COR-L47 (cell line): ENCODE data around the gene PLA2G12B.
"Not testable (repeated sequence)": the region's sequence is repeated elsewhere in the genome, so short reads cannot be mapped to it uniquely, and the experiment has no call there.

Experiments used
- DNase-seq: peaks from one replicate; lab custom pipeline; 2025; lab: John Stamatoyannopoulos, UW

PLA2G12B gene, protein sequence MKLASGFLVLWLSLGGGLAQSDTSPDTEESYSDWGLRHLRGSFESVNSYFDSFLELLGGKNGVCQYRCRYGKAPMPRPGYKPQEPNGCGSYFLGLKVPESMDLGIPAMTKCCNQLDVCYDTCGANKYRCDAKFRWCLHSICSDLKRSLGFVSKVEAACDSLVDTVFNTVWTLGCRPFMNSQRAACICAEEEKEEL

GRCh38 chr10:72954596-72955554 is at the start of gene PLA2G12B:
Gene PLA2G12B, minus strand, starts transcription at chr10:72954806. Its CDS starts 121 bp downstream, at chr10:72954685.
- DNase-seq, result no peak

- no peak for DNase-seq
Observed at GRCh38 chr10:73003822-73004221, 49.2 kb upstream of the PLA2G12B start.

GRCh38 chr10:73000973-73001372 is 46.4 kb upstream of the PLA2G12B start:
- no peak for DNase-seq

DNA sequence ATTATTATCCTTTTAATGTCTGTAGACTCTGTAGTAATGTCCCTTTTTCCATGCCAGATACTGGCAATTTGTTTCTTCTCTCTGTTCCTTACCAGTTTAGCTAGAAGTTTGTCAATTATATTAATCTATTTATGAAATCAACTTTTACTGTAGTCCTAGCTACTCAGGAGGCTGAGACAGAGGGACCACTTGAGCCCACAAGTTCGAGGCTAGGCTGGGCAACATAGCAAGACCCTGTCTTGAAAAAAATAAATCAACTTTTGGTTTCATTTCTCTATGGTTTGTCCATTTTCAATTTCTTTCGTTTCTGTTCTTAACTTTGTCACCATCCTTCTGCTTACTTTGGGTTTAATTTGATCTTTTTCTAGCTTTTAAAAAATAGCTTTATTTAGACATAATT is 42.5 kb upstream of the PLA2G12B start:
- DNase-seq, result no peak

DNA sequence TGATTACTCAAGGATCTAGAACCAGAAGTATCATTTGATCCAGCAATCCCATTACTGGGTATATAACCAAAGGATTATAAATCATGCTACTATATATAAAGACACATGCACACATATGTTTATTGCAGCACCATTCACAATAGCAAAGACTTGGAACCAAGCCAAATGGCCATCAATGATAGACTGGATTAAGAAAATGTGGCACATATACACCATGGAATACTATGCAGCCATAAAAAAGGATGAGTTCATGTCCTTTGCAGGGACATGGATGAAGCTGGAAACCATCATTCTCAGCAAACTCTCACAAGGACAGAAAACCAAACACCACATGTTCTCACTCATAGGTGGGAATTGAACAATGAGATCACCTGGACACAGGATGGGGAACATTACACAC is 40.9 kb upstream of the PLA2G12B start:
- DNase-seq, result not testable (repeated sequence)

DNA sequence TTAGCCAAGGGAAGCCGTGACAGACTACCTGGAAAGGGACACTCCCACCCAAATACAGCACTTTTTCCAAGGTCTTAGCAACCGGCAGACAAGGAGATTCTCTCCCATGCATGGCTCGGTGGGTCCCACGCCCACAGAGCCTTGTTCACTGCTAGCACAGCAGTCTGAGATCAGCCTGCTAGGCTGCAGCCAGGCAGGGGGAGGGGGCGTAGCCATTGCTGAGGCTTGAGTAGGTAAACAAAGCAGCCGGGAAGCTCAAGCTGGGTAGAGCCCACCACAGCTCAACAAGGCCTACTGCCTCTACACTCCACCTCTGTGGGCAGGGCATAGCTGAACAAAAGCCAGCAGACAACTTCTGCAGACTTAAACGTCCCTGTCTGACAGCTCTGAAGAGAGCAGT is 35.2 kb upstream of the PLA2G12B start:
- DNase-seq, result not testable (repeated sequence)

DNA sequence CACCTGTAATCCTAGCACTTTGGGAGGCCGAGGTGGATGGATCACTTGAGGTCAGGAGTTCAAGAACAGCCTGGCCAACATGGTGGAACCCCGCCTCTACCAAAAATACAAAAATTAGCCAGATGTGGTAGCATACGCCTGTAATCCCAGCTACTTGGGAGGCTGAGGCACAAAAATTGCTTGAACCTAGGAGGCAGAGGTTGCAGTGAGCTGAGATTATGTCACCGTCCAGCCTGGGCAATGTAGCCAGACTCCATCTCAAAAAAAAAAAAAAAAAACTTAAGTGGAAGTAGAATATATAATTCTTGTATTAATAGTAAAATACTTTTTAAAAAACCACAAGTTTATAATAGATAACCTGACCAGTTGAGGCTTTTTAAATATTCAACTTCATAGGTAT is 30.0 kb upstream of the PLA2G12B start:
- not testable (repeated sequence) for DNase-seq

GRCh38 chr10:72981882-72982529 is 27.4 kb upstream of the PLA2G12B start:
- DNase-seq, result no peak

- no peak for DNase-seq
Observed at GRCh38 chr10:72981028-72981881, 26.6 kb upstream of the PLA2G12B start.

GRCh38 chr10:72980348-72980747 is 25.7 kb upstream of the PLA2G12B start:
- DNase-seq, result no peak

DNA sequence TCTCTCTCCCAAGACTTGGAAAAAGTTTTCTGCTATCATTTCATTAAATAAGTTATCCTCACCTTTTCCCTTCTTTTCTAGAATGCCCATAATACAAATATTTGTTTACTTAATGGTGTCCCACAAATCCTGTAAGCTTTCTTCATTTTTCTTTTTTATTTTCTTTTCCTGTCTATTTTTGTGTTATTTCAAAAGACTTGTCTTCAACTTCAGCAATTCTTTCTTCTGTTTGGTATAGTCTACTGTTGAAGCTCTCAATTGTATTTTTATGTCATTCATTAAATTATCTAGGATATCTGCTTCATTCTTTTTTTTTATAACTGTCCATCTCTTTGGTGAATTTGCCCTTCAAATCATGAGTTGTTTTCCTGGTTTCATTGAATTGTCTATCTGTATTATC is 25.1 kb upstream of the PLA2G12B start:
- no peak for DNase-seq

DNA sequence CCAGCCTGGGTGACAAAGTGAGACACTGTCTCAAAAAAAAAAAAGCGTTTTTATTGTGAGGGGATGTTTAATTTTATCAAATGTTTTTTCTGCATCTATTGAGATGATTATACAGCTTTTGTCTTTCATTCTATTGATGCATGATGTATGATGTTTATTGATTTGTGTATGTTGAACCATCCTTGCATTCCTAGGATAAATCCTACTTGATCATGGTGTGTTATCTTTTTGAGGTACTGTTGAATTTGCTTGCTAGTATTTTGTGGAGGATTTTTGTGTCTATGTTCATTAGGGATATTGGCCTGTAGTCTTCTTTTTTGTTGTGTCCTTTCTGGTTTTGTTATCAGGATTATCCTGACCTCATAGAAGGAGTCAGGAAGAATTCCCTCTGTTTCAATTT is 22.3 kb upstream of the PLA2G12B start:
- DNase-seq, result no peak

- DNase-seq, result no peak
Observed at GRCh38 chr10:72956001-72956400, 1.4 kb upstream of the PLA2G12B start.

DNA sequence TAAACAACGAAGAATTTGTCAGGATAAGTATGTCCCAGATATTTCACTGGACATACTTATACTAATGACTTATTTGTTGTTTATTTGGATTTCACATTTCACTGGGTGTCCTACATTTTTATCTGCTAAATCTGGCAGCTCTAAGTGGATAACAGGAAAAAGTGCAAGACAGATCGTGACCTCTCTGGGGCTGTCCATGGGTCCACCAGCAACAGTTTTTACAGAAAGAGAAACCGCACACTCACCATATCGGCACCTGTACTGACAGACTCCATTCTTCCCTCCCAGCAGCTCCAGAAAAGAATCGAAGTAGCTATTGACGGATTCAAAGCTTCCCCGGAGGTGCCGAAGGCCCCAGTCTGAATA is 393 bp downstream of the PLA2G12B start:
- no peak for DNase-seq

DNA sequence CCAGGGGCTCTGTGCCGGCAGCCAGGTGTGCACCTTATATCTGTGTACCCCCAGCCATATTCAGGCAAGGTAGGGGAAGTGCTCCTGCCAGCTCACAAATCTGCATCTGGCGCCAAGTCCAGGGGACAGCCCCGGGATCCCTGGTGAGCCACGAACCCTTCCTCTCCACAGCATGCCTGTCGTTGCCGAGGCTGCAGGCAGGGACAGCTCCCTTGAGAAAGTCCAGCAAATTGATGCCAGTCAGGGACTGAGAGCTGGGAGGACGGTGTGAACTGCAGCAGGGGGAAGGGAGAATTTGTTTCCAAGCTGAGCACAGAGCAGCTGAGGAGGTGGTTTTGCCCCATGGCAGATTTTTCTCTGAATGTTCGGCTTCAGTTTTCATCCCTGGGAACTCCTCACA is 919 bp downstream of the PLA2G12B start:
- DNase-seq, result no peak

- no peak for DNase-seq
Observed at GRCh38 chr10:72952642-72953158, 1.9 kb downstream of the PLA2G12B start.

DNA sequence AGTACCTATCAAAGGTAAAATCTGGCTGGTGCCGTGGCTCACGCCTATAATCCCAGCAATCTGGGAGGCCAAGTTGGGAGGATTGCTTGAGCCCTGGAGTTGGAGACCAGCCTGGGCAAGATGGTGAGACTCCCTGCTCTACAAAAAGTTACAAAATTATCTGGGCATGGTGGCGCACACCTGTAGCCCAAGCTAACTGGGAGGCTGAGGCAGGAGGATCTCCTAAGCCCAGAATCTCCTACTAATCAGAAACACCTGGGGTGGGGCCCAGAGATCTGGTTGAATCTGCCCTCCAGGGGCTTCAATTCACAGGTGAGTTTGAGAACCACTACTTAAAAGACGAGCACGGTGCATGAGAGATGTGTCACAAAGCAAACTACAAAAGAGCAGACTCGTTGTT is 2.4 kb downstream of the PLA2G12B start:
- no peak for DNase-seq

GRCh38 chr10:72951760-72952159 is 2.8 kb downstream of the PLA2G12B start:
- DNase-seq, result no peak

DNA sequence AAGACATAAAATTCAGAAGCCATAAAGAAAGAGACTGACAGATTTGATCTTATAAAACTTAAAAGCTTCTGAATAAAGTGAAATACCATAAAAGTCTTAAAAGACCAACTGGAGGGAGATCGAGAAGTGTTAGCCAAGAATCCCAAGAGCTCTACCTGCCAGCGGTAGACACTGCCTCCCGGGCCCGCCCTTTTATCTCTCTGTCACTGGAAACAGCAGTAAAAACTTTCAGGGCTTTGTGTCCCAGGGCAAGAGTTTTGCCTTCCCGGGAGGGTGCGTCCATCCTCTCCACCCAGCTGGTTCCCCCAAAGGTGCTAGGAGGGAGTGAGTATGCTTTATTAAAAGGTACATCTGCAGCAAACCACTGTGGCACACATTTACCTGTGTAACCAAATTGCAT is 5.8 kb downstream of the PLA2G12B start:
- no peak for DNase-seq

DNA sequence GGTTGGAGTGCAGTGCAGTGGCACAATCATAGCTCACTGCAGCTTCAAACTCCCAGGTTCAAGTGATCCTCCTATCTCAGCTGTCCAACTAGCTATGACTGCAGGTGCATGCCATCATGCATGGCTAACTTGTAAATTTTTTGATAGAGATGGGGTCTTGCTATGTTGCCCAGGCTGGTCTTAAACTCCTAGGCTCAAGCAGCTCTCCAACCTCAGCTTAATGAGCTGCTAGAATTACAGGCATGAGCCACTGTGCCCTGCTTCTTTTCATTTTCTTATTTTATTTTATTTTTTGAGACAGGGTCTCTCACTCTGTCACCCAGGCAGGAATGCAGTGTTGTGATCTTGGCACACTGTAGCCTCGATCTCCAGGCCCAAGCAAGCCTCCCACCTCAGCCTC is 7.6 kb downstream of the PLA2G12B start:
- DNase-seq, result no peak

DNA sequence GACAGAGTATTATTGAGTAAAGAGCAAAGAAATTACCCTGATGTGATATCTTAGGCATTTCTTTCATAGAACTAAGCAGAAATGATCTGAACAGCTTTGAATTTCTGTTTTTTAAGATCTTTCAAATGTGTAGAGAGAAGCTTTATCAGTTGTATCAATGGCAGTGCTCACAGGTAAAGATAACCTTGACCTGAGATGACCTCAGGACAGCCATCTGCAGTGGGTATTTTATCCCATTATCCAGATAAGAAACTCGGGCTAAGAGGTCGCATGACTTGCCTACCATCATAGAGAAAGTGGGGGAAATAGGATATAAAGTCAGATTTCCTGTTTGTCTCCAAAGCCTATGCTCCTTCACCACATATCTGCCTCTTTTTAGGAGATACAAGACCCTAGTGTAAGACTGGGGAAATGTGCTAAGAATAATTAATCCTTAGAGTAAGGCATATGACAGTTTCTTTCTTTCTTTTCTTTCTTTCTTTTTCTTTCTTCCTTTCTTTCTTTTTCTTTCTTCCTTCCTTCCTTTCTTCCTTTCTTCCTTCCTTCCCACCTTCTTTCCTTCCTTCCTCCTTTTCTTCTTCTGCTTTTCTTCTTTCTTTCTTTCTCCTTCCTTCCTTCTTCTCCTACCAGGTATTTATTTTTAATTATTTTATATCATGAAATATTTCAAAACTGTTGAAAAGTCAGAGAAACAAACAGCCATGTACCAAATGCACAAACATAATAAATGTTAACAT is 10.9 kb downstream of the PLA2G12B start:
- no peak for DNase-seq
